M059J (cell line): ENCODE measurements around the gene FNBP1. TPM values are rescaled to one million over a fixed set of nuclear protein-coding genes. Genes with fewer than 3 reads are reported as not detected.
"Not testable (repeated sequence)": the region's sequence is repeated elsewhere in the genome, so short reads cannot be mapped to it uniquely, and the experiment has no call there.

Experiments
- DNase-seq: peaks from one replicate; pipeline ENCODE4 v3.0.0-alpha.2; 2012; ENCODE audit warnings: low read depth
- total RNA-seq: library from RNA; depleted of rRNA; stranded (reverse); fragments of >200 nt; shearing (Covaris generic); gene quantifications from 2 replicates; pipeline ENCODE4 v1.2.3, GENCODE V29; 2014

FNBP1 gene
- total RNA-seq, 1 experiment from 2014 or later = 24.2 TPM

GRCh38 chr9:129994882-129995281, 48.1 kb downstream of the FNBP1 start:
- no peak for DNase-seq

GRCh38 chr9:129991139-129991538, 51.9 kb downstream of the FNBP1 start:
- not testable (repeated sequence) for DNase-seq

- DNase-seq = peak; percentile 19
Measured at GRCh38 chr9:129990269-129991010, 52.5 kb downstream of the FNBP1 start.

- DNase-seq = peak; percentile 77
Measured at GRCh38 chr9:129989740-129990139, 53.2 kb downstream of the FNBP1 start.

GRCh38 chr9:129989362-129989708, 53.7 kb downstream of the FNBP1 start:
- no peak for DNase-seq

- no peak for DNase-seq
Measured at GRCh38 chr9:129988607-129989361, 54.2 kb downstream of the FNBP1 start.

GRCh38 chr9:129987941-129988340, 55.0 kb downstream of the FNBP1 start:
- DNase-seq = no peak

GRCh38 chr9:129987047-129987446, 55.9 kb downstream of the FNBP1 start:
- DNase-seq = no peak

GRCh38 chr9:129984589-129984988, 58.4 kb downstream of the FNBP1 start:
- not testable (repeated sequence) for DNase-seq

GRCh38 chr9:129983891-129984290, 59.1 kb downstream of the FNBP1 start:
- peak; percentile 56 for DNase-seq

GRCh38 chr9:129981180-129981907, 61.6 kb downstream of the FNBP1 start:
- no peak for DNase-seq

- DNase-seq = not testable (repeated sequence)
Measured at GRCh38 chr9:129980224-129980623, 62.8 kb downstream of the FNBP1 start.

- no peak for DNase-seq
Measured at GRCh38 chr9:129979071-129979745, 63.8 kb downstream of the FNBP1 start.

- peak; percentile 48 for DNase-seq
Measured at GRCh38 chr9:129972816-129973215, 70.2 kb downstream of the FNBP1 start.

GRCh38 chr9:129968690-129969485, 74.1 kb downstream of the FNBP1 start:
- DNase-seq = peak; percentile 94

- DNase-seq = peak; percentile 80
Measured at GRCh38 chr9:129964901-129965734, 77.9 kb downstream of the FNBP1 start.

- DNase-seq = peak; percentile 55
Measured at GRCh38 chr9:129962889-129963703, 79.9 kb downstream of the FNBP1 start.

GRCh38 chr9:129962451-129962864, 80.5 kb downstream of the FNBP1 start:
- no peak for DNase-seq

GRCh38 chr9:129958796-129959195, 84.2 kb downstream of the FNBP1 start:
- DNase-seq = no peak
